ENCODE data around the gene TJP1.

The TJP1 gene

GRCh38 chr15:29651476-29652233, 170.6 kb downstream of the TJP1 start:
- DNase-seq = no peak

All from MV-4-11 (cell line).